Activated CD4-positive, alpha-beta T cell treated with anti-CD3 and anti-CD28 coated beads for 24 hours (primary cell): Measurements from ENCODE around the gene LIMK1.
"Not testable (repeated sequence)": the region's sequence is repeated elsewhere in the genome, so short reads cannot be mapped to it uniquely, and the experiment has no call there.

ENCODE experiments used
- DNase-seq, 2 donors: peaks; one replicate each; pipeline ENCODE4 v3.0.0-alpha.2; 2020; ENCODE audit warnings: low read depth in 2 of 2

LIMK1 gene

DNA sequence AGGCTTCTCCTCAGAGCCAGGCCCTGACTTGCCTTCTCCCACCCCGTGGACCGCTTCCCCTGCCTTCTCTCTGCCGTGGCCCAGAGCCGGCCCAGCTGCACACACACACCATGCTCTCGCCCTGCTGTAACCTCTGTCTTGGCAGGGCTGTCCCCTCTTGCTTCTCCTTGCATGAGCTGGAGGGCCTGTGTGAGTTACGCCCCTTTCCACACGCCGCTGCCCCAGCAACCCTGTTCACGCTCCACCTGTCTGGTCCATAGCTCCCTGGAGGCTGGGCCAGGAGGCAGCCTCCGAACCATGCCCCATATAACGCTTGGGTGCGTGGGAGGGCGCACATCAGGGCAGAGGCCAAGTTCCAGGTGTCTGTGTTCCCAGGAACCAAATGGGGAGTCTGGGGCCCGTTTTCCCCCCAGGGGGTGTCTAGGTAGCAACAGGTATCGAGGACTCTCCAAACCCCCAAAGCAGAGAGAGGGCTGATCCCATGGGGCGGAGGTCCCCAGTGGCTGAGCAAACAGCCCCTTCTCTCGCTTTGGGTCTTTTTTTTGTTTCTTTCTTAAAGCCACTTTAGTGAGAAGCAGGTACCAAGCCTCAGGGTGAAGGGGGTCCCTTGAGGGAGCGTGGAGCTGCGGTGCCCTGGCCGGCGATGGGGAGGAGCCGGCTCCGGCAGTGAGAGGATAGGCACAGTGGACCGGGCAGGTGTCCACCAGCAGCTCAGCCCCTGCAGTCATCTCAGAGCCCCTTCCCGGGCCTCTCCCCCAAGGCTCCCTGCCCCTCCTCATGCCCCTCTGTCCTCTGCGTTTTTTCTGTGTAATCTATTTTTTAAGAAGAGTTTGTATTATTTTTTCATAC, 38.0 kb downstream of the LIMK1 start:
- no peak for DNase-seq

- DNase-seq: not testable (repeated sequence)
Measured at GRCh38 chr7:74123892-74124291, 40.3 kb downstream of the LIMK1 start.

DNA sequence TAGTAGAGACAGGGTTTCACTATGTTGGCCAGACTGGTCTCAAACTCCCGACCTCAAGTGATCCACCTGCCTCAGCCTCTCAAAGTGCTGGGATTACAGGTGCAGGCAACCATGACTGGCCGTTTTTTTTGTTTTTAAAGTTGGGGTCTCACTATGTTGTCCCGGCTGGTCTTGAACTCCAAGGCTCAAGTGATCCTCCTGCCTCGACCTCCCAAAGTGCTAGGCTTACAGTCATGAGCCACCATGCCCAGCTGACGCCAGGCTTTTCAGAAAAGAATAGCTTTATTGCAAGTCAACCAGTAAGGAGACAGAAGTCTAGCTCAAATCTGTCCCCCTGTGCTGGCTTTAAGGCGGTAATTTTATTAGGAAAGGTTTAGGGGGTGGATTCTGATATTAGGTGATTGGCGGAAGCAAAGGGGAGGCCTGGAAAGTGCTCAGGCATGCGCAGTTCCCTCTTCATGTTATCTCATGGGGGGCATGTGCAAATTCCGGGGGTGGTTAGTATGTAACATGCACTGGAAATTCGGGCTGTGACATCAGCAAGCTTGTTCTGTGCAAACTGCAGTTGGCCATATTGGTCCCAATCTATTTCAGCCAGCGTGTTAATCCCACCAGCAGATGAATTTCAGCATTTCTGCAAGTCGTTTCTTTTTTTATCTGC, 42.7 kb downstream of the LIMK1 start:
- no peak for DNase-seq

- DNase-seq: no peak
Measured at GRCh38 chr7:74129887-74130286, 46.3 kb downstream of the LIMK1 start.

DNA sequence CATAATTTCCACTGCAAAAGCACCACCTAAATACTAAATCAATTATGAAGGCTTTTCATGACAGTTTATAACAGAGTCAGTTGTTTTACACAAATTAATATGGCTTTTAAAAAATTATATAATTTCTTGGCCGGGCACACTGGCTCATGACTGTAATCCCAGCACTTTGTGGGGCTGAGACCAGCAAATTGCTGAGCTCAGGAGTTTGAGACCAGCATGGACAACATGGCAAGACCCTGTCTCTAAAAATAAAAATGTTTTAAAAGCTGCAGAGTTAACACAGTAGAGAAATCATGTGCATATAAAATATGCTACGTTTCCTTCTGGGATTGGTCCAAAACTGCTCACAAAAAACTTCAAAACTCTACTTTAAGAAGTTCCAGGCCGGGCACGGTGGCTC, 46.9 kb downstream of the LIMK1 start:
- no peak for DNase-seq

- peak in 1 of 2 donors; percentile 1 for DNase-seq
Measured at GRCh38 chr7:74134117-74134620, 50.6 kb downstream of the LIMK1 start.

DNA sequence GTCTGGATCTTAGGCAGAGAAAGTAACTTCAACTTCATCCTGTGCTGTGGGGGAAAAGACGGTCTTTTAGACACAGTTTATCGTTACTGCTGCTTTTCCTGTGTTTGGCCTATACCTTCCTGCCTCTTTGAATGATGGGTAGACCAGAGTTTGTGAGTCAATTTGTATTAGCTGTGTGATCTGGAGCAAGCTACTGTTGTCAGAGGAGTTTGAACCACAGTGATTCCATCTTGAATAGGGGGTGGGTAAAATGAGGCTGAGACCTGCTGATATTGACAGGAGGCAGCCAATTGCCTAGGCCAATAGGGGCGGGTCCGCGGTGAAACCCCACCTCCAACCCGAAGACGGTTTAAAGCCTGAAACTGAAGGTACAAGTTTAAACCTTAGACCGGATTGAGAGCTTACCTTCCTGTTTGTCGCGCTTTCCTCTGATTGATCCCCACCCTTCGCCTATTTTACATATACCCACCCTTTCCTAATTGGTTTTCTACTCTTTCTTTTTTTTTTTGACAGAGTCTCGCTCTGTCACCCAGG, 54.8 kb downstream of the LIMK1 start:
- DNase-seq: no peak

DNA sequence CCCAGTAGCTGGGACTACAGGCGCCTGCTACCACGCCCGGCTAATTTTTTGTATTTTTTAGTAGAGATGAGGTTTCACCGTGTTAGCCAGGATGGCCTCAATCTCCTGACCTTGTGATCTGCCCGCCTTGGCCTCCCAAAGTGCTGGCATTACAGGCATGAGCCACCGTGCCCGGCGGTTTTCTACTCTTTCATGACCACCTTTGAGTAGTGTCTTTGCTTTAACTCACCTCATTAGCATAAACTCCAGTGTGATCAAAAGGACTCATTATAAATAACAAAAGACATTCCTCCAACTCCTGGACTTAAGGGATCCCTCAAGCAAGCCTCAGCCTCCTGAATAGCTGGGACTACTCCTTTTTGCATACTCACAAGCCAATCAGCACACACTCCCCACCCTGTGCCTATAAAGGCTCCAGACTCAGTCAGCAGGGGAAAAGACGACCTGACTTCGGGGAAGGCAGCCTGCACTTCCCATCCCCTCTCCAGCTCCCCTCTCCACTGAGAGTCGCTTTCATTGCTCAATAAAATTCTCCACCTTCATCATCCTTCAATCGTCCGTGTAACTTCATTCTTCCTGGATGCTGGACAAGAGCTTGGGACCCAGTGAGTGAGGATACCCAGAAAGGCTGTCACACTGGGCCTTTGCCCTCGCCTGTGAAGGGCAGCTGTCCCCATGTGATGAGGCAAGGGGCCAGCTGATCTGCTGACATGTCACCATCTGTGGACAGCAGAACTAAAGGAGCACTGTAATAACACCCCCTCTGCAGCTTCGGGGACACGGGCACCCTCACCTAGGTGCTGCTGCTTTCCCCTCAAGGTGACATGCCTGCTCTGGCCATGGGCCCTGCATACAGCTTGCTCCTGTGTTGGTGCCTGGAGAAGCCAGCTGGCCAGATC, 55.6 kb downstream of the LIMK1 start:
- DNase-seq: no peak

GRCh38 chr7:74141705-74142104, 58.1 kb downstream of the LIMK1 start:
- DNase-seq: no peak

DNA sequence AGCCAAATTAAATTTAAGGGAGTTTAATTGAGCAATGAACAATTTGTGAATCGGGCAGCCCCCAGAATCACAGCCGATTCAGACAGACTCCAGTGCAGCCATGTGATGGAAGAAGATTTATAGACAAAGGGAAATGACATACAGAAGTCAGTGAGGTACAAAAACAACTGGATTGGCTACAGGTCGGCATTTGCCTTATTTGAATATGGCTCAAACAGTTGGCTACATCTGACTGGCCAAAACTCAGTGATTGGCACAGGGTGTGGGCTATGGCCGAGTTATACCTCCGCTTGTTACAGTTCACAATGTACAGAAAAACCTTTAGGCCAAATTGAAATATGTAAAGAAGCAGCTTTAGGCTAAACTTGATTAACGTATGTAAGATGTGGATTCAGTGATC, 59.8 kb downstream of the LIMK1 start:
- no peak for DNase-seq

DNA sequence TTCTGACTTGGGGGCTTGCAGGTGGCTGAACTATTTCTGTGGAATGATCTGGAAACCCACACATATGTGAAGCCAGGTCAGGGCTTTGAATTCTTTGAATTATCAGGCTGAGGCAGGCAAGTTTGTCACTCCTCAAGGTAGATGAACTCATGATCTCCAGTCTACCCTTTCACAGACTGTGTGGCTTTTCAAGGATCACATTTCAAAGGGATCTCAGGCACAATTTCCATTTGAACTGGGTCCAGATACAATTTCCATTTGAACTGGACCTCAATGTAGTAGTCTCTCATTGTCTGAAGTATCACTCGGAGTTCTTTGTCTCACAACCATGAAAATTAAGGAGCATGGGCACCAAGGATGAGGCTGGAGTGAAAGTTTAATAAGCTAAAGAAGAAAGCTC, 64.9 kb downstream of the LIMK1 start:
- DNase-seq: no peak

GRCh38 chr7:74149071-74149470, 65.5 kb downstream of the LIMK1 start:
- no peak for DNase-seq

DNA sequence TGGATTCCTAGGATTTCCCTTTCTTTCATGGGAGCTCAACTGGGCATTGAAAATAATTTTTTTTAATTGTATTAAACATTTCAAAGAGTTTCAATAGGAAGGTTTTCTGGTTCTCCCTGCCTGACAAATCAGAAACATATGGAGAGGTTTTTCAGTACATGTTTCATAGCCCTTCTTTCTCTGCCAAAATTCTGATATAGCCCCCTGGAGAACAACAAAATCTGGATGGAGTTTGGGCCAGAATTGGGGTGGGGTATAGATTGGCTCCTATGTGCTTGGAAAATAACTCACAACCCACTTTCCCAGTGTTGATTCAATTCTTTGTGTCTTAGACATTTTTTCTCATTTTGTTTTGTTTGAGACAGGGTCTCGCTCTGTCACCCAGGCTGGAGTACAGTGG, 66.0 kb downstream of the LIMK1 start:
- no peak for DNase-seq

GRCh38 chr7:74153736-74154135, 70.1 kb downstream of the LIMK1 start:
- DNase-seq: no peak

DNA sequence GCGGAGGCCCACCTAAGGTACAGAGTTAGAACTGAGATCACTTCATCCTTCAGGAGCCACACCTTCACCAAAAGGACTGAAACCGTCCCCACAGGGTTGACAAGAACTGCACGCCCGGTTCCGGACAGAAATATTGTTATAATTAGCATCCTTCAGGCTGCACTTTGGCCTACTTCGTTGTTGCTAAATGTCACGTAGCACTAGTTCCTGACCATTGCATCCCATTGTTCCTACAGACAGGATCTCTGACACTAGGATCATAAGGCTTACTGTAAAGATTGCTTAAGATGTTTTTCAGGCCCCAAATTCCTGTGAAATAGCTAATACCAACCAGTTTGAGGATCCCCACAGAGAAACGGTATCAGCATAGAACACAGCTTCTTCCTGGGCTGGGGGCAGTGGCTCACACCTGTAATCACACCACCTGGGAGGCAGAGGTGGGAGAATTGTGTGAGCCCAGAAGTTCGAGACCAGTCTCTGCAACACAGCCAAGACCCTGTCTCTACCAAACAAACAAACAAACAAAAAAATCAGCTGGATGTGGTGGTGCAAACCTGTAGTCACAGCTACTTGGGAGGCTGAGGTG, 72.3 kb downstream of the LIMK1 start:
- no peak for DNase-seq

GRCh38 chr7:74157605-74158004, 74.0 kb downstream of the LIMK1 start:
- no peak for DNase-seq

DNA sequence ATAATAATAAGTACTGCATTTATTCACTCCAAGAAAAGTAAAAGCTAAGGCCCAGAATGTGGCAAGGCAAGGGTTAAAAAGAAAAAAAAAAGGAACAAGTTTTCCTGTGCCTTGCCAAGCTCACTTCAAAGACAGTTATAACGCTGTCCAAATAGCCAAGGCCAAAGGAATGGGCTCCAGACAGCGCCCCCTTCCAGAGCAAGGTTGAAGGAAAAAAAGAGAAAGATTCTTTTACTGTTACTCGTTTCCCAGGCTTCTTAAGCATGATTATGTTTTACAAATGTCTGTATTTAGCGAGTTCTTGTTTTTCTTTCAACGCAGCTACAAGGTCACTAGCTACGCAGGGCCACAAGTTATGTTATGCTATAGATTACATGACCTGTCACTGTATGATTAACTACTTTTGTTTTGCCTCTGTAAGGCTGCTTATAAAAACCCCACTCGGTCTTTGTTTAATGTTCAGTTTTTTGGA, 81.4 kb downstream of the LIMK1 start:
- DNase-seq: no peak

DNA sequence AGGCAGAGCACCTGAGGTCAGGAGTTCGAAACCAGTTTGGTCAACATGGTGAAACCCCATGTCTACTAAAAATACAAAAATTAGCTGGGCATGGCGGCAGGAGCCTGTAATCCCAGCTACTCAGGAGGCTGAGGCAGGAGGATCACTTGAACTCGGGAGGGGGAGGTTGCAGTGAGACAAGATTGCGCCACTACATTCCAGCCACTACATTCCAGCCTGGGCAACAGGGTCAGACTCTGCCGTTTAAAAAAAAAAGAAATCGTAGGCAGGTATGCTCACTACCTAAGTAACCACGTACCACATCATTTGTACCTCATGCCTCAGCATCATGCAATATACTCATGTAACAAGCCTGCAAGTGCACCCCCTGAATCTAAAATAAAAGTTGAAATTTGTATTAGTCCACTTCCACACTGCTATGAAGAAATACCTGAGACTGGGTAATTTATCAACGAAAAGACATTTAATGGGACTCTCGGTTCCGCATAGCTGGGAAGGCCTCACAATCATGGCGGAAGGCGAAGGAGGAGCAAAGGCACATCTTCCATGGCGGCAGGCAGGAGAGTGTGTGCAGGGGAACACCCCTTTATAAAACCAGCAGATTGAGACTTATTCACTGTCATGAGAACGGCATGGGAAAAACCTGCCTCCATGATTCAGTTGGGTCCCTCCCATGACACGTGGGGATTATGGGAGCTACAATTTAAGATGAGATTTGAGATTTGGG, 82.4 kb downstream of the LIMK1 start:
- no peak for DNase-seq

DNA sequence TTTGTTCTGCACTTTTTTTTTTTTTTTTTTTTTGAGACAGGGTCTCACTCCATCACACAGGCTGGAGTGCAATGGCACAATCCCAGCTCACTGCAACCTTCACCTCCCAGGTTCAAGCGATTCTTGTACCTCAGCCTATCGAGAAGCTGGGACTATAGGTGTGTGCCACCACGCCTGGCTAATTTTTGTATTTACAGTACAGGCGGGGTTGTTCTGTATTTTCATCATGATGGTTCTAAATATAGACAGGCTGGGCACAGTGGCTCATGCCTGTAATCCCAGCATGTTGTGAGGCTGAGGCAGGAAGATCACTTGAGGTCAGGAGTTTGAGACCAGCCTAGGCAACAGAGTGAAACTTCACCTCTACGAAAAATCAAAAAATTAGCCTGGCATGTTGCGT, 83.7 kb downstream of the LIMK1 start:
- not testable (repeated sequence) for DNase-seq
